ENCODE measurements around the gene C20orf173. TPM values are rescaled to one million over a fixed set of nuclear protein-coding genes. Genes with fewer than 3 reads are reported as not detected.

C20orf173 gene
- total RNA-seq, 2 experiments from 2014 or later, result not detected

DNA sequence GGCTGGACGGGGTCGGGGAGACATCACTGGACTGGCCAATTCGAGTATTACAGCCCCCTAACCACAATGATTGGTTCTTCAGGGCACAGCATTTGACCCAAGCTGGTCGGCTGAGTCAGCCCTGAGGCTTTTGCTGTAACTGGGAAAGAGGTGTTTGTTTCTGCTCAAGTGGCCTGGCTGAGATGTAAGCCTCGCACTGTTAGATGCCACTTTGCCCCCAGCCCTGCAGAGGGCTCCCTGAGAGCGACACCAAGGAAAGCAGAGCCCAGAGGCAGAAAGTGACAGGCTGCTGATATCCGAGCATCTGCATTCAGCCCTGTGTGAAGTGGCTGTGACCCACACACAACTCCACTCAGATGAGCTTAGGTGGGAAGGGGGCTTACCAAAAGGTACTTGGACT, 31.8 kb upstream of the C20orf173 start:
- Mint-ChIP-seq H3K9me3 (no peaks in the 10 kb centered on the region), H3K27ac (no peak overlapping the region), H3K4me1 (ENCODE audit: low read depth) (no peaks in the 10 kb centered on the region), H3K4me3 (no peak overlapping the region), H3K27me3 (no peaks in the 10 kb centered on the region), H3K36me3 (ENCODE audit: low read depth) (peaks cover 24% of the 10 kb centered on the region)
- no peaks in the 10 kb centered on the region for H3K4me1 ChIP-seq (ENCODE audit: insufficient read depth, low read length)
- no peak overlapping the region for H3K27ac ChIP-seq (ENCODE audit: low read depth in 1 of 2, low read length in 2 of 2)
- intact Hi-C loops (cut with DNase I, micrococcal nuclease), result no loop called here
- no peak overlapping the region for H3K4me3 ChIP-seq (ENCODE audit: low read length)
- POLR2A ChIA-PET, result interaction anchor here (0.8 kb wide), 1 partner anchor 178 kb away, joined by 3 read pairs; no protein-coding TSS in a partner anchor
- DNase-seq (peak in 8 of 14 experiments; percentile 4 to 51 (median 23)), ATAC-seq (ENCODE audit: poor library complexity) (peak; percentile 58)
- H3K9me3 ChIP-seq (ENCODE audit: control insufficient read depth in 1 of 2, insufficient read depth in 1 of 2, low read length in 2 of 2), result no peaks in the 10 kb centered on the region
- H3K27me3 ChIP-seq (ENCODE audit: control insufficient read depth in 1 of 2, insufficient read depth in 2 of 2, low read length in 2 of 2), result no peaks in the 10 kb centered on the region
- H3K36me3 ChIP-seq (ENCODE audit: insufficient read depth, low read length), result peaks cover 12% of the 10 kb centered on the region
- CTCF ChIA-PET, result interaction anchor here (1.4 kb wide), 1 partner anchor 10 kb away, joined by 3 read pairs; no protein-coding TSS in a partner anchor
- TF ChIP-seq CTCF (IDR thresholded peaks at IDR 0.05), result no peak

DNA sequence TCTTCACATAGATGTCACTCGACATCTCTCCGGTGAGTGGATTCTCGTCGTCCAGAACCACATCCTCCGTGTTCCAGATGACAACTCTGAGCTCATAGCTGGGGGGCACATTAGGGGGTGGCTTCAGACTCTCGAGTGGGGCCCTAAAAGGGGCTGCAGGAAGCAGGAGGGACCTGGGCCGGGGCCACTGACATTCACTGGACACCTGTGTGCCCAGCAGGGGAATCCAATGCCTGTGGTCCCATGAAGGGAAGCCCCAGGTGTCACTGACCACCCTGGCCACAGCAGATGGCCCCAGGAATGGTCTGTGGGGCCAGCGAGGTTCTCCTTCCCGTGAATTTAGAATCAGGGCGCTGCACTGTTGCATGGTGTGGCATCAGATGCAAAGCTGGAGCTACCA, 31.1 kb upstream of the C20orf173 start:
- no peak overlapping the region for H3K27ac Mint-ChIP-seq
- CTCF ChIA-PET, result no interaction called here
- intact Hi-C loops (cut with DNase I, micrococcal nuclease), result no loop called here
- H3K36me3 Mint-ChIP-seq (ENCODE audit: low read depth), result peaks cover 27% of the 10 kb centered on the region
- DNase-seq (no peak), ATAC-seq (ENCODE audit: poor library complexity) (no peak)
- Histone ChIP-seq H3K4me3 (ENCODE audit: low read length) (no peak overlapping the region), H3K4me1 (ENCODE audit: insufficient read depth, low read length) (no peaks in the 10 kb centered on the region), H3K9me3 (ENCODE audit: control insufficient read depth in 1 of 2, insufficient read depth in 1 of 2, low read length in 2 of 2) (no peaks in the 10 kb centered on the region), H3K36me3 (ENCODE audit: insufficient read depth, low read length) (peaks cover 15% of the 10 kb centered on the region), H3K27me3 (ENCODE audit: control insufficient read depth in 1 of 2, insufficient read depth in 2 of 2, low read length in 2 of 2) (no peaks in the 10 kb centered on the region), H3K27ac (ENCODE audit: low read depth in 1 of 2, low read length in 2 of 2) (no peak overlapping the region)
- POLR2A ChIA-PET, result interaction anchor here (0.8 kb wide), 1 partner anchor 179 kb away, joined by 3 read pairs; no protein-coding TSS in a partner anchor
- no peaks in the 10 kb centered on the region for H3K9me3 Mint-ChIP-seq
- no peaks in the 10 kb centered on the region for H3K4me1 Mint-ChIP-seq (ENCODE audit: low read depth)
- no peak for TF ChIP-seq CTCF (IDR thresholded peaks at IDR 0.05)
- no peak overlapping the region for H3K4me3 Mint-ChIP-seq
- H3K27me3 Mint-ChIP-seq, result no peaks in the 10 kb centered on the region

DNA sequence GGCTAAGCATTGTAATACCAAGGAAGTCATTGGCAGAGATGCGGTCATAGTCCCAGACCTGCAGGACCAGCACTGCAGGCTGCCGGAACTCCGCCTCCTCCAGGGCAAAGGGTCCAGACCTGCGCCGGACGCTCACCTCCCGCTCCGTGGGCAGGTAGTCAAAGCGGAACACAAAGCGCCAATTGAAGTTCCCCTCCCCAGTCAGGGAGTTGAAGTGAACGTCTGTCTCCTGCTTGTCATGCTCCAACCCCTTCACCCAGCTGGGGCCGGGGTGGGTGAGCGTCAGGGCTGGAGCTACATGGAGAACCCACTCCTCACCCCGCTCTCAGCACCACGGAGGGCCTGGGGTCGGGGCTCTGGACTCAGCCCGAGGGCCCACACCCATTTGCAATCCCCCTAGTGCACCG, 30.7 kb upstream of the C20orf173 start:
- Mint-ChIP-seq H3K36me3 (ENCODE audit: low read depth) (peaks cover 30% of the 10 kb centered on the region), H3K9me3 (no peaks in the 10 kb centered on the region), H3K27ac (no peak overlapping the region), H3K4me3 (no peak overlapping the region), H3K4me1 (ENCODE audit: low read depth) (no peaks in the 10 kb centered on the region), H3K27me3 (no peaks in the 10 kb centered on the region)
- no peak for DNase-seq
- Histone ChIP-seq H3K36me3 (ENCODE audit: insufficient read depth, low read length) (peaks cover 15% of the 10 kb centered on the region), H3K27me3 (ENCODE audit: control insufficient read depth in 1 of 2, insufficient read depth in 2 of 2, low read length in 2 of 2) (no peaks in the 10 kb centered on the region), H3K4me1 (ENCODE audit: insufficient read depth, low read length) (no peaks in the 10 kb centered on the region), H3K4me3 (ENCODE audit: low read length) (no peak overlapping the region), H3K9me3 (ENCODE audit: control insufficient read depth in 1 of 2, insufficient read depth in 1 of 2, low read length in 2 of 2) (no peaks in the 10 kb centered on the region), H3K27ac (ENCODE audit: low read depth in 1 of 2, low read length in 2 of 2) (no peak overlapping the region)
- POLR2A ChIA-PET, result no interaction called here
- CTCF ChIA-PET, result no interaction called here
- ATAC-seq (ENCODE audit: poor library complexity), result no peak
- no peak for TF ChIP-seq CTCF (IDR thresholded peaks at IDR 0.05)
- intact Hi-C loops (cut with DNase I, micrococcal nuclease), result no loop called here
